HG02970 (cell line): Measurements from ENCODE around the gene PGM2.
A peak's percentile ranks its signal among the peaks of the same experiment; 100 is the strongest.
"Not testable (repeated sequence)": the region's sequence is repeated elsewhere in the genome, so short reads cannot be mapped to it uniquely, and the experiment has no call there.

Experiments
- ATAC-seq: cut with Tn5 transposase; IDR thresholded peaks from one replicate; pipeline ENCODE4 v1.9.1; 2021; ENCODE audit warnings: mild to moderate bottlenecking, moderate library complexity, moderate number of reproducible peaks; ENCODE audit not compliant: unreplicated experiment, low FRiP score

PGM2 gene

DNA sequence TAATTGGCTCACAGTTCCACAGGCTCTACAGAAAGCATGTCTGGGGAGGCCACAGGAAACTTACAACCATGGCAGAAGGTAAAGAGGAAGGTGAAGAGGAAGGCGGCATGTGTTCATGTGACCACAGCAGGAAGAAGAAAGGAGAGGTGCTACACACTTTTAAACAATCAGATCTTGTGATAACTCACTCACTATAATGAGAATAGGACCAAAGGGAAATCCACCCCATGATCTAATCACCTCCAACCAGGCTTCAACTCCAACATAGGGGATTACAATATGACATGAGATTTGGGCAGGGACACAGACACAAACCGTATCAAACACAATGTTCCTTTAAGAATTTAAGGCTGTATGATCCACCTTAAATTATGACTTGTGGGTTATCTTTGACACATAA is 10.5 kb upstream of the PGM2 start:
- no peak for ATAC-seq

DNA sequence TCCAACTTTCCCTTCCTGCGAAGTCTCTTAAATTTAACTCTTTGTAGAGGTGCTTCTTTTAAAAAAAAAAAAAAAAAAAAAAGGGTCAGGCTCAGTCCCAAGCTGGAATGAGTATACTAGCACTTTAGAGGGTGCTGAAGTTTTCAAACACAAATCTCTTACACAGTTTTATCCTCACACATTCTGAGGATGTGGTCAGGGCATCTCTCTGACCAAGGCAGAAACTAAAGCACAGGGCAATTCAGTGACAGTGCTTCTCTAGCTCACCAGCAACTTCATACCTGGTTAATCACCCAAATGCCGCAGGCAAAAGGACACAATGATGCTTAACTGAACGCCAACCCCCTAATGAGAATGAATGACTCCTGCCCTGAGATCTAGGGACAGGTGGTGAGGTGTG is 9.8 kb upstream of the PGM2 start:
- ATAC-seq, result no peak

DNA sequence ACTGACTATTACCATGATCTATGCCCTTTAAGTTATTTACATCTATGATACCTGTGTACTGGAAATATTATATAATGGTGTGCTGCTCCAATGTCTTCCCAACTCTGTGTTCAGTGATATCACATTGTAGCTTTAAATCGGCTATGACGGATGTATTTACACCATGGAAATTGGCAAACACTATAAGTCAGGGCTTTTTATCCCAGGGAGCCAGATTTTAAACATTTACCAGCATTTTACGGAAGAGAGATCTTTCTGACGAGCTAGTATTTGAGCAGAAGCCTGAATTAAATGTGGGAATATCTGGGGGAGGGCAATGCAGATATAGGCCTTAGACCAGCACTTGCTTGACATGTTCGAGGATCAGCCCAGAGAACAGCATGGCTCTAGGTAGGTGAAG is 7.7 kb upstream of the PGM2 start:
- ATAC-seq, result no peak

DNA sequence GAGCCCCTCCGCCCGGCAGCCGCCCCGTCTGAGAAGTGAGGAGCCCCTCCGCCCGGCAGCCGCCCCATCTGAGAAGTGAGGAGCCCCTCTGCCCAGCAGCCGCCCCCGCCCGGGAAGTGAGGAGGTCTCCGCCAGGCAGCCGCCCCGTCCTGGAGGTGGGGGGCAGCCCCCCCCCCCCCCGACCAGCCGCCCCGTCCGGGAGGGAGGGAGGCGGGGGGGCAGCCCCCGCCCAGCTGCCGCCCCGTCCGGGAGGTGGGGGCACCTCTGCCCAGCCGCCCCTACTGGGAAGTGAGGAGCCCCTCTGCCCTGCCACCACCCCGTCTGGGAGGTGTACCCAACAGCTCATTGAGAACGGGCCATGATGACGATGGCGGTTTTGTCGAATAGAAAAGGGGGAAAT is 6.0 kb upstream of the PGM2 start:
- ATAC-seq, result not testable (repeated sequence)

DNA sequence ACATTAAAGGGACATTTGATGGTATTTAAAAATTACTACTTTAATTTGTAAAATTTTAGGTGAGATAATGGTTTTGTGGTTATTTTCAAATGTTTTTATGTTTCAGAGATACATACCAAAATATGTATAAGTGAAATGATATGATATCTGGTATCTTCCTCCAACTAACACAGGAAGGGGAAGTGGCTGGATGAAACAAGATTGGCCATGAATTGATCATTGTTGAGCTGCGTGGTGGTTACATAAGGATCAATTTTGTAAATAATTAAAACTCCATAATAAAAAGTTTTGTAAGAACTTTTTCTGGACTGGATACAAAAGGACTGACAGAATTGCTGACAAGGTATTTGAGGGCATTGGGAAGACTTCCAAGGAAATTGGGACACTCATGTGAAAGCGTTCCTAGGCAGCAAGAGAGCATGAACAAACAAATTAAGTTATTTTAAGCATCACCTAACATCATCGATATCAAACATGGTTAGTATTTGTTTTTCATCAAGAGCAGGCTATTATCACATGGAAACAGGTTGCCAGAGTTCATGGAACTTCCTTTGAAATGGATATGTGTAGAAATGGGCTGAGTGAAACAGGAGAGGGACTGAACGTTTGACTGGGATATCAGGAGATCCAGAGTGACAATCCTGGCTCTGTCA is 4.4 kb upstream of the PGM2 start:
- ATAC-seq, result no peak

DNA sequence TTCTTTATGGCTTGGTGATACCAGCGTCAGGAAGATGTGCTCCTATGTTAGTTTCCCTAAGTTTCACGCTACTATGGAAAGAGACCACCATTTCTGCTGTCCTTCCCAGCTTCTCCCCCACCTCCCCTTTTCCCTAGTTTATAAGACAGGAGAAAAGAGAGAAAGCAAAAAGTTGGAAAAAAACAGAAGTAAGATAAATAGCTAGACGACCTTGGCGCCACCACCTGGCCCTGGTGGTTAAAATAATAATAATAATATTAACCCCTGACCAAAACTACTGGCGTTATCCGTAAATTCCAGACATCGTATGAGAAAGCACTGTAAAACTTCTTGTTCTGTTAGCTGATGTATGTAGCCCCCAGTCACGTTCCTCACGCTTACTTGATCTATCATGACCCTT is 985 bp upstream of the PGM2 start:
- not testable (repeated sequence) for ATAC-seq

DNA sequence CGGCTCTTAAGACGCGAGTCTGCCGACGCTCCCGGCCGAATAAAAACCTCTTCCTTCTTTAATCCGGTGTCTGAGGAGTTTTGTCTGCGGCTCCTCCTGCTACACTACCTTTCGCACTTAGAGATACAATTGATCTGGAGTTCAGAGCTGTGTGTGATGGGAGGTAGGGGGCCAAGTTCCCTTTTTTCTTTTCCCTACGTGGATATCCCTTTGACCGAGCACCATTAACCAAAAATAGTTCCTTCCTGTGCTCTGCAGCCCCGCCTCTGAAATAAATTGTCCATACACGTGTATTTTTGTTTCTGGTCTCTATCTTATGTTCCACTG is 555 bp upstream of the PGM2 start:
- peak; percentile 6 for ATAC-seq

DNA sequence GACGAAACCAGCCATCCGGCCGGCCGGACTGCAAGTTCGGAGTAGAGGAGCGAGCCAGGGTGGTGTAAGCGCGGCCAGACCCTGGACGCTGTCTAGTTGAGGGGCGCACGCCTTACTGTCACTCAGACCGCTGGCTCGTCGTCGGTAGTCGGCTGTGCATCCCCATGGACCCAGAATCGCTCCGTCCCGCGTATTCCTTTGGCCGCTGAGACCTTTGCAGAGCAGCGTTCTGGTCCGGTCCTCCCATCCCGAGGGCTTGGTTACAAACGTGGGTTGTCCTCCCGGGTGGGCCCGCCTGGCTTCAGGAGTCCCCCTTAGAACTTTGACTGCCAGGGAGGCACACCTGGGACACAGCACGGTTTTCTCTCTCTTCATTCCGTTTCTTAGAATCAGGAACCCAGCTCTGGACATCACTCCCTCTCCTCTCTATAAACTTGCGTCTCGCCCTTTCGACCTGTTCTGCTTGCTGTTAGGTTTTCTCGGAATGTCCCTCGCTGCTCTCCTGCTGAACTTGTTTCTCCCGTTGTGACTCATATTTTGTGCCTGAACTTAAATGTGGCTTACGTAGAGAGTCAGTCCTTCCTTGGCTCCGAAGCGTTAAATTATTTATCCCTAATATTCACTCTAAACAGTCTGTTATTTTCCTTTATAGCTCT is 672 bp downstream of the PGM2 start:
- ATAC-seq, result peak; percentile 30

DNA sequence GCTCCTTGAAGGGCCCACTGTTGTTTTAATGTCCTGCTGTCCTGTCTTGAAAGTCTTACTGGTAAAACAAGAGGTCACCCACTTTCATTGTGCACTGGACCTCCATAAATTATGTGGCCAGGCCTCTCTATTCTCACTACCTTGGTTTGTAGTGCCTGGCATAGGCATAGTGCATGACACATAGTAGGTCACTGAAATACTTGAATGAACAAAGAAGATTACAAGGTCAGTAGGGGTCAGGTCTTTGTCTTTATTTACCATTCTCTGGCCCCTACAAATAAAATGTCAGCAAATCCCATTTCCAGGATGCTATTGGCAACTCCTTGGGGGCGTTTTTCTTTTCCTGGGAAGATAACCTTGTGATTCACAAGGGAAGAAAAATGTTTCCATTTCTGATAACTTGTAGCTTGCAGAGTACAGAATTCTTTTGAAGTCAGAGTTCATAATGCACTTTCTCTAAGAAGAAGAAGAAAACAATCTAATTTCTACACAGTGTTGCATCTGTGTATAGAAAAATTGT is 1.4 kb downstream of the PGM2 start:
- no peak for ATAC-seq

DNA sequence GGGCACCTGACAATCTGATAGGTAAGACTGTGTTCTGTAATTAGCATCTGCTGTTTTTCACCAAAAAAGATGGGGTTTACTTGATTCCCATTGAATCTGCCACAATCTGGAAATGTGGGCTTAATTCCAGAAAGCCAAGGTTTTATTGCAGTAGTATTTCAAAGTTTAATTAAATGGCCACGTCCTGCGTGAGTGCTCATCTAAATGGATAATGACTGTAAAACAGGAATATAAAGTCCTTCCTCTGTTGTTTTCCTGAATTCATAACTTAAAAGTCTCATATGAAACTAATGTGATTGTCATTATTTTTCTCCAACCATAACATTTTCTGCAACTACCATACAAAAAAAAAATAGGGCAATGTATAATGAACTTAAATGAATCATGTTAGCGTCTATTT is 2.4 kb downstream of the PGM2 start:
- ATAC-seq, result no peak

DNA sequence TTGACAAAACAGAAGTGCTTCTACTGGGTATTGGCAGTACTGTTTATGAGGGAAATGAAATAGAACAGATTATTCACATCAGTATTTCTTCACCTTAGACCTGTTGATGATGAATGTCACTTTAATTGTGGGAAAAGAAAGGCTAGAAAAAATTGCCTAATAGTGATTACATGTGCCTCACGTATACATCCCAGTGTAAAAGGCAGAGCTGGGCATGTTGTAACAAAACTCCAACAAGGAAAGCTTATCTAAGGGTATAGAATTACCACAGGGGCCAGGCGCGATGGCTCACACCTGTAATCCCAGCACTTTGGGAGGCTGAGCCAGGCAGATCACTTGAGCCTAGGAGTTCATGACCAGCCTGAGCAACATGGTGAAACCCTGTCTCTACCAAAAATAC is 4.2 kb downstream of the PGM2 start:
- no peak for ATAC-seq

DNA sequence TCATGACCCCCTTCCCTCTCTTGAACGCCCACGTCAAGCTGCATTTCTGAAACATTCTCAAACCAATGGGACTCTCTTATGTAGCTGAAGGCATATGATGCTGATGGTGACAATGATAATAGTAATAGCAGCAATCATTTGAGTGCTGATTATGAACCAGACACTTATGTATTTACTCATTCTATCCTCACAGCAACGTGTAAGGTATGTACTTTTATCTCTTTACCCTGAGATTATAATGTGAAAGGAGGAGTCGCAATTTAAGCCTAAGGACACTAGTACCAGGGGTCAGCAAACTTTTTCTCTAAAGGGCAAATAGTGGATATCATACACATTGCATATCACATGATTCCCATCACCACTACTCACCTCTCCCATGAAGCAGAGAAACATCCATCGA is 8.5 kb downstream of the PGM2 start:
- no peak for ATAC-seq

DNA sequence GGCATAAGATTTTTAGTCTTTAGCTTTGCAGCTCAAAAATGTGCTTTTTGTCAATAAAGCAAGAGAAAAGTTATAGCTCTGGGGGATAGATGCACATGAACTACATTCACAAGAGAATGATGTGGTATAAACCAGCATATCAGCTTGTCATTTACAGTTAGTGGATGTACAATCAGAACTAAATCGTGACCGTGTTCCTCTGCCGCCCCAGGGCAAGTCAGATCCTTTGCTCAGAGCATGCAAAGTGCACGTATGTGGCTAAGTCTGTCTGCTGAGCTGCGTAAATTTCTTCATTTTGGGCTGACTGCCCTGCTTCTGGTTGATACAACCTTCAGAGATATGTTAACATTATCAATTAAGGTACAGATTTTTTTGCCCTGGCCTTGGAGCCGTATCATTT is 9.3 kb downstream of the PGM2 start:
- no peak for ATAC-seq

DNA sequence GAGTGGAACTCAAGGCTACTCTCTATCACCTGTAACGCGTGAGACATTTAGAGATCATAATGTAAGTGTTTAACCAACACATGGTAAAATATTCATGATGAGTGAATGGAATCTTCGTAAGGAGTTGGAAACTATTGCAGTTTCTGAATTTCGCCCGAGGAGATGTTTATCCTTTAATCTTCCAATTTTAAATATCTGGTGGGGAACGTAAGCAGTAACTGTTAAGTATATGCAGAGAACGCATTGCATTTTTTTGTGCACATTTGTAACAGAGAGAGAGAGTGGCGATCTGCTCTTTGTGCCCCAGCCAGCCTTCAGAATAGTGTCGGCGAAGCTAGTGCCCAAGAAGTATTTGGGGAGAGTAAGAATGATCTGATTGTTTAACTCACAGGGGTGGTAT is 9.8 kb downstream of the PGM2 start:
- no peak for ATAC-seq

DNA sequence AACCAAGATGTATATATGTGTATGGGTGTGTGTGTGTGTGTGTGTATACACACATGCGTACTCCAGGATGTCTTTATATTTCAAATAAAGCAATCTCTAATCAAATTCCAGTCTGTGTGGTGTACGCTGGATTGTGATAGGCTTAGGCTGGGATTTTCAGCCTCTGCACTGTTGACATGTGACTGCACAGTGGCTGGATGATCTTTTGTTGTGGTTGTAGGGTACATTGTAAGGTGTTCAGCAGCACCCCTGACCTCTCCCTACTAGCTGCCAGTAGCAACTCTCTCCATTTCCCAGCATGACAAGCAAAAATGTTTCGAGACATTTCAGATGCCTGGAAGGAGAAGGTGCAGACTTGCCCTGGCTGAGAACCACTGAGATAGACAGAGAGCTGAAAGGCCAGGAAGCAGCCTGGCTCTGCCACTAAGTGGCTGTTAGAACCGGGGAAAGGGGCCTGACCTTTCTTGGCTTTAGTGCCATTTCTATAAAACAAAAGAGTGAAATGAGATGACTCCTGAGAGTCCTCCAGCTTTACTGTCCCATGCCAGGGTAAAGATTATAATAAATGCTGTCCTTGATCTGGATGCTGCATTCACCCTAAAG is 10.5 kb downstream of the PGM2 start:
- no peak for ATAC-seq

DNA sequence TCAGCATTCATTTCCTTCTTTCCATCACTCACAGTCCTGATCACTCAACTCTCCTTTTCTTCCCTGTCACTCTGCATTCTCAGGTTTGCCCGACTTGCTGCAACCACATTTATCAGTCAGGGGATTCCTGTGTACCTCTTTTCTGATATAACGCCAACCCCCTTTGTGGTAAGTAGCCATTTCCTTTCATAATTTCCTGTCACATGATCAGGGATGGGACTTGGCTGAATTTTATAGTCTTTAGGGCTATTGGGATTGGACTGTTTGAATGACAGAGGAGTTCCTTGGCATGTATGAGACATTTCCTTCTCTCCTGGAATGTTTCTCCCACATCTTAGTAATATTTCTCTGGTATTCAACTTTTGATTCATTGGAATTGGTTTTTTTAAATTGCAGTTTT is 11.0 kb downstream of the PGM2 start:
- ATAC-seq, result no peak

DNA sequence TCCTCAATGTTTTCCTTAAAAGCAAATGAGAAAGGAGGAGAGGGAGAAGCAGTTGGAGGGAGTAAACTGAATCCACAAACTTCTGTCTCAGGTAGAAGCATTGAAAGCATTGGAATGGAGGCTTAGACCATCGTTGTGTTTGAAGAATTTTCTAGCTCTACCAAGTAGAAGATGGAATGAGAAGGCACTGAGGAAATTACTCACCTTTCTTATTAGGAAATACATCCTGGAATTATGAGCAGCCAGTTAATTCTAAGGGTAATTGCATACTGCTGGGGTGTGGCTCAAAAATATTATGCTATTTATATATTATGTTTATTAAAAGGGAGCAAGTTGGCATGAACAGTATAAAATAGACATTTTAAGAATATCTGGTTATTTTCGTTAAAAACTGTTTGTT is 12.9 kb downstream of the PGM2 start:
- ATAC-seq, result no peak

DNA sequence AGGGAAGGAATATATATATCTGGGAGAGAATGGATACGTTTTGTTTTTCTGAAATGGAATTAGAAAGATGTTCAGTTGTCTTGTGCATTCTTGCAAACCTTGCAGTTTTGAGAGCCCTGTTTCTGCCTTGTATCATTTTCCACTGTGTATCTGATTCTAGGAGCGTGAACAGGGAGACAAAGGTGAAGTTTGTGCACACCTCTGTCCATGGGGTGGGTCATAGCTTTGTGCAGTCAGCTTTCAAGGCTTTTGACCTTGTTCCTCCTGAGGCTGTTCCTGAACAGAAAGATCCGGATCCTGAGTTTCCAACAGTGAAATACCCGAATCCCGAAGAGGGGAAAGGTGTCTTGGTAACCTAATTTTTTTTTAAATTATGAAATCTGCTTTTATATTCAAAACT is 17.7 kb downstream of the PGM2 start:
- no peak for ATAC-seq

DNA sequence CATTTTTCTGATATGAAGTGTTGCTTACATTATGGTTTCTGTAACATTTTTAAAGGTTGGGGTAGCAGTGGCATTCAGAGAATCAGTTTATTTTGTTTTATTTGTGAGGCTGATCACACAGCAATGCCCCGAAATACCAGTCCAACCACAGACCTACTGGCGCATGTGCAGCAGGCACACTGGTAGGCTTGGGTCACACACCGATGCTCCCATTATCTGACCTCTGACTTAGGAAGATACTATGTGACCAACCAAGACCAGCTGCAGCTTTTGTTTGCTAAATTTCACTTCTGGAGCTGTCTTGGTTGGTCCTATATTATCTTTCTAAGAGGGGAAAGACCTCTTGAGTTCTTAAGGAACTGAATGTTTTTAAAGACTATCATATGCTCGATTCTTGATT is 18.7 kb downstream of the PGM2 start:
- no peak for ATAC-seq

DNA sequence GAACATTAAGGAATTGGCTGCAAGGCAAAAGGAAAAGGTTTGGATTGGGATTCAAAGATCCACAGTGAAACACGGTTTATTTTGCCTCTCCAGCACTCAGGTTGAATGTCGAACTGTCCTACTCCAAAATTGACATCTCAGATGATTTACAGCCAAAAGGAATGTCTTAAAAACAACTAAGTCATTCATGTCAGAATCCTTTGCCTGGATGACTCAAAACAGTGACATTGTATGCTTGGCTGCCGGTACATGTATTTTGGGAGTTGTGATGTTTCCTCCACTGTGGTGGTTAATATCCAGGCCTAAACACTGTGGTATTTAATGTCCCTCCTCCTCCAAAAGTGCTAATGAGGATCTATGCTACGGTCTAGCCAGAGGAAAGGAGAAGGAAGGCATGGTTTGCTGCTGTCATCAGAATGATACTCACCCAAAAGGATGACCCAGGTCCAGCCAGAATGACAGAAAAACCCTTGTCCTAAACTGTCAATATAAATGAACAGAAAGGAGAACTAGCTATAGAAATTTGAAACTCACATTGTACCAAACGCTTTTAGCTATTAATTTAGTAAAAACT is 20.9 kb downstream of the PGM2 start:
- no peak for ATAC-seq

DNA sequence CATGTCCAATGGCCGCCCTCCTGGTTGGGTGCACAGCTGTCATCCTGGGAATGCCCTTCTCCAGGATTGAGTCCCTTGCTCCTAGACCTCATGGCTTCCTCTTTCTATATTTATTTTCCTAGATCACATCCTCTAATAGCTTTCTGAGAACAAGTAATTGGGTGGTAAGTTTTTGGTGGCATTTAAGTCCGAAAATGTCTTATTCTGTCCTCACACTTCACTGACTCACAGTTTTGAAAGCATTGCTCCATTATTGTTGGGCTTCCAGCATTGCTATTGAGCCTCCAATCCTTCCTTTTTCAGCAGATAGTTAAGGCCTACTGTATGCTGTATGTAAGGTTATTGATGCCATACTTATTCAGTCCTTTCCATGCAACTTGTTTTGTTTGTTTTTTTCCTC is 25.9 kb downstream of the PGM2 start:
- ATAC-seq, result no peak

DNA sequence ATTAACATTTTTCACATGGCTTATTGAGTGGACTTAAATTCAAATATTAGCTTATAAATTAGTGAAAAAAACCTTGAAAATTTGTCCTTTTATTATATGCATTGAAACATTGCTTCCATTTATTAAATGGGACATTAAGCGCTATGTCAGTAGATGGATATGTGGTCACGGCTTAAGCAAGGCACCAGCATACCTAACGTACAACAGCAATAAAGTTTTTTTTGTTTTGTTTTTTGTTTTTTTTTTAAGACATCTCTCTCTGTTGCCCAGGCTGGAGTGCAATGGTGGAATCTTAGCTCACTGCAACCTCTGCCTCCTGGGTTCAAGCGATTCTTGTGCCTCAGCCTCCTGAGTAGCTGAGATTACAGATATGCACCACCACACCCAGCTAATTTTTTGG is 31.6 kb downstream of the PGM2 start:
- ATAC-seq, result no peak
